ENCODE measurements around the gene FUT3. TPM values are rescaled to one million over a fixed set of nuclear protein-coding genes. Genes with fewer than 3 reads are reported as not detected.

Gene FUT3
- not detected for total RNA-seq

DNA sequence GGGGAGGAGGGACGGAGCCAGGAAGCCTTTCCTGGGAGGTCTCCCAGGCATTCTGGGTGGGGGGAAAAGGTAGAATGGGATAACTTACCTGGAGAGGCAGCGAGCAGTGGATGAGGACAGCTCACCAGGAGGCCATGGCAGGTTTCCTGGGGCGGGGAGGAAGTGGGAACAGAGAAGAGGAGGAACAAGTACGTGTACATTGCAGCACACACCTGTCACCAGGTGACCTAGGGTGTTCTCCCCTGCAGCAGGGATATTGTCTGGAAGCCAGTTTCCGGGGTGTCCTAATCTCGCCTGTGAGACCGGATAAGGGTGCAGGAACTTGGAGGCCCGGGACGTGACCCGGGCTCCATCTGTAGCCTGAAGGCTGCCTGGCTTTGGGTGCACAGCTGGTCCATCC, at the start of gene FUT3:
Gene FUT3, minus strand, starts transcription at position 148 of the 400 bp plus-strand sequence.
- Mint-ChIP-seq H3K27me3 (no peaks in the 10 kb centered on the region), H3K4me3 (no peak within 1 kb of the TSS), H3K4me1 (ENCODE audit: low read depth) (no peaks in the 10 kb centered on the region), H3K27ac (no peak within 1 kb of the TSS), H3K9me3 (no peaks in the 10 kb centered on the region), H3K36me3 (ENCODE audit: low read depth) (no peaks in the 10 kb centered on the region)
- intact Hi-C loops (cut with micrococcal nuclease) = no loop called here
- no peak for TF ChIP-seq CTCF (IDR thresholded peaks at IDR 0.05)
- DNase-seq (no peak), ATAC-seq (no peak)
- CTCF ChIA-PET = no interaction called here
- POLR2A ChIA-PET = no interaction called here

DNA sequence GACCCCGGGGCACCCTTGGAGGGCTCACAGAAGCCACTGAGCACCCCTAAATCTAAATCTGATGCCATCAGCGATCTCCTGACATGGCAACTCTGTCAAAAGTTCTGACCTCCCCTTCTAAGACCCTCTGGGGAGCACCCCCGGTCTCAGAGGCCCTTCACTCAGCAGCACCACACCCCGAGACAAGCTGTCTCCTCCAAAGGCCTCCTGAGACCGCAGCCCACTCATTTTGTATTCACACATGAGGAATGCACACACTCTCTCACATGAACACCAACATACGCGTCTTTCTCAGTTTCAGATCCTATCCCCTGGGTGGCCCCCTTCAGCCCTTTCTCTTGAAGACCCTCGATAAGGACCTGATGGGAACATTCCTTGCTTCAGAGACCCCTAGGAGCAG, 49.7 kb upstream of the FUT3 start:
- DNase-seq (no peak), ATAC-seq (no peak)
- no peak for TF ChIP-seq CTCF (IDR thresholded peaks at IDR 0.05)
- ChIA-PET CTCF (interaction anchor here (3.9 kb wide), 1 partner anchor 97 kb away, joined by 57 read pairs; the partner anchor contains the start of gene NRTN), POLR2A (no interaction called here)
- peak overlapping the region; percentile 64 for H3K27ac Mint-ChIP-seq
- H3K4me1 Mint-ChIP-seq (ENCODE audit: low read depth) = peaks cover 24% of the 10 kb centered on the region
- H3K27me3 Mint-ChIP-seq = no peaks in the 10 kb centered on the region
- peak overlapping the region; percentile 29 for H3K4me3 Mint-ChIP-seq
- no peaks in the 10 kb centered on the region for H3K9me3 Mint-ChIP-seq
- intact Hi-C loops (cut with micrococcal nuclease) = loop anchor here (10.0 kb wide), 2 partner anchors 74 to 96 kb away; partner anchors contain the start of genes NRTN and RANBP3
- peaks cover 12% of the 10 kb centered on the region for H3K36me3 Mint-ChIP-seq (ENCODE audit: low read depth)

GRCh38 chr19:5899728-5900526, 48.7 kb upstream of the FUT3 start:
- Mint-ChIP-seq H3K4me3 (no peak overlapping the region), H3K27ac (peak overlapping the region; percentile 61), H3K27me3 (no peaks in the 10 kb centered on the region), H3K9me3 (no peaks in the 10 kb centered on the region), H3K4me1 (ENCODE audit: low read depth) (peaks cover 21% of the 10 kb centered on the region), H3K36me3 (ENCODE audit: low read depth) (peaks cover 12% of the 10 kb centered on the region)
- no peak for DNase-seq
- TF ChIP-seq CTCF (IDR thresholded peaks at IDR 0.05) = no peak
- intact Hi-C loops (cut with micrococcal nuclease) = loop anchor here (10.0 kb wide), 2 partner anchors 75 to 95 kb away; partner anchors contain the start of genes NRTN and RANBP3
- CTCF ChIA-PET = interaction anchor here (0.9 to 1.3 kb wide), 2 partner anchors 9 to 96 kb away, joined by 3 to 9 read pairs; partner anchors contain the start of gene NRTN
- no peak for ATAC-seq
- POLR2A ChIA-PET = interaction anchor here (1.0 to 2.2 kb wide), 2 partner anchors 9 to 96 kb away, joined by 3 to 7 read pairs; no protein-coding TSS in a partner anchor

DNA sequence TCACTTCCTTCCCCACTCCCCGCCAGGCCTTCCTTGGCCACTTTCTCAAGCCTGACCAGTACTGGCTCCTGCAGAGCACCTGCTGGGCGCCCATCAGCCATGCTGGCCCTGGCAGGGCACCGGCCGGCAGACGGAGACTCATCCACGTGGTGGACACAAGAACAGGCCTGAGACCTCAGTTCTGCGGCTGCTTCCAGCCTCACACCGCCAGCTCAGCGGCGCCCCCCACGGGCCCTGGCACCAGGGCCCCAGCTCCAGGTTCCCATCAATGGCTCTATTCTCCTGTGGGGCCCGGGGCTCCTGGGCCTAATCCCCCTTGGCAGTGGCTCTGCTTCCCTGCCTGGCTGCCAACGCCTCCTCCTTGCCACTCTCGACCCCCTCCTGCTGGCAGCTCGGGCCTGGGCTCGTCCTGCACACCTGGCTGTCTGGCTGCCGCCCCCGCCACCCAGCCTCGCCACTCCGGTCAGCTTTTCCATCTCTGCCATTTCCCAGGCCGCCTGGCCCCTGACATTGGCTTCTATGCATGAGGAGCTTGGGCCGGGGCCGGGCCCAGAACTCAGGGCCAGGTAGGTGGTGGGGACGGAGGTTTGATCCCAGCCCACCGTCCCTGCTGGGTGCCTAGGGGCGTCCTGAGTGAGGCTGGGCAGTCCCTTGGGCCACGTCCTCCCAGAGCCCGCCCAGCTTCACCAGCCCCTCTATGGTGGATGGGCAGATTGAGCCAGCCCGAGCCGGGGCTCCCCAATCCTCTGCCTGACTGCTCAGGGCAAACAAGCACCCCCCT, 46.1 kb upstream of the FUT3 start:
- intact Hi-C loops (cut with micrococcal nuclease) = no loop called here
- no peak for TF ChIP-seq CTCF (IDR thresholded peaks at IDR 0.05)
- Mint-ChIP-seq H3K4me1 (ENCODE audit: low read depth) (peaks cover 17% of the 10 kb centered on the region), H3K4me3 (no peak overlapping the region), H3K9me3 (no peaks in the 10 kb centered on the region), H3K27ac (no peak overlapping the region), H3K36me3 (ENCODE audit: low read depth) (peaks cover 7% of the 10 kb centered on the region), H3K27me3 (no peaks in the 10 kb centered on the region)
- no peak for ATAC-seq
- DNase-seq = no peak
- ChIA-PET CTCF (interaction anchor here (0.9 to 1.1 kb wide), 3 partner anchors 64 to 125 kb away, joined by 3 to 6 read pairs (median 4); partner anchors contain the start of gene NRTN), POLR2A (interaction anchor here (0.6 kb wide), 1 partner anchor 199 kb away, joined by 3 read pairs; no protein-coding TSS in a partner anchor)
